ENCODE results near the gene ENDOV. TPM values are rescaled to one million over a fixed set of nuclear protein-coding genes. Genes with fewer than 3 reads are reported as not detected.

The ENDOV gene
- total RNA-seq, 1 donor from 2014 or later = 9.7 TPM

DNA sequence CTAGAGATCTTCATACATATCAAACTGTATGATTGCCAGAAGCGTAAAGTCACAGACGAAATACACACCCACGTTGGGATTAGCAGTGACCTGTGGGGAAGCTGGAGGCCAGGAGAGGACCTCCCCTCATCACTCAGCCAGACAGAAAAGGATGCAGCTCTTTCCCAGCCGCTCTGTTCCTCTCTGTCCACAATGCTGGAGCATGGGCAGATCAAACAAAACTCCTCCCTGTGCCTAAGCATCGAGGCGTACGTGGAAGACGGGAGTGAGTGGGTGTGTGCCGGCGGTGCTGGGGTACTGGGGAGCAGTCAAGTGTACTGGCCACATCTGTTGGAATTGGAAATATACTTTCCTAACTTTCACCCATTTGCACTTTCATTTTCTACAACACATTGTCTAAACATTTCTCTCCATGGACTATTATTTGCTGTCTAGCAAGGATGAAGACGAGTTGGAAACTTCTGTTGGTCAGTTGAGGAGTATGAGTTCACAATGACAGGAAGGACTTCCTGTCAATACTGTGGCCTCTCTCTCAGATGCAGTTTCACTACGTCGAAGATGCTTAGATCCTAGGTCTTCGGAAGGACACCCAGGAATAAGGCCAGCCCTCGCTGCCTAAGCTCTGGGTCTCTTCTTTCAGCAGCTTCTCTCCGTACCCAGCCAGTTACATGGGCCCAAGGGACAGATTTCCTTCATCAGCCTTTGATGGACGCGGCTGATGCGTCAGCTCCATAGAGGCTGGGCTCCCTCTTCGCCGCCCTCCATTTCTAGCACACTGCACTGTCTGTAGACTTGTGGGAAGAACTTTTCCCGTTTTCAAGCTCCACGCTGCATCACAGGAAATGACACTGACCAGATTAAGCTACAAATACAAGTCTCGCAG lies 30.6 kb upstream of the ENDOV start:
- Histone ChIP-seq H4K20me1 (ENCODE audit: low read depth) (no peaks in the 10 kb centered on the region), H3K27me3 (no peaks in the 10 kb centered on the region), H3K4me3 (no peak overlapping the region), H3K79me2 (ENCODE audit: low read depth) (no peaks in the 10 kb centered on the region), H3K4me2 (no peak overlapping the region), H2AFZ (replicated peaks) (no peak overlapping the region), H3K36me3 (no peaks in the 10 kb centered on the region), H3K4me1 (no peaks in the 10 kb centered on the region), H3K9me3 (ENCODE audit: low read depth) (no peaks in the 10 kb centered on the region), H3K9ac (no peak overlapping the region), H3K27ac (no peak overlapping the region), H3F3A (ENCODE audit: low read depth) (no peaks in the 10 kb centered on the region)
- no peaks in the 10 kb centered on the region for H3K9me3 Mint-ChIP-seq
- H3K36me3 Mint-ChIP-seq = peaks cover 18% of the 10 kb centered on the region
- no peaks in the 10 kb centered on the region for H3K27me3 Mint-ChIP-seq (ENCODE audit: insufficient read depth, low read depth)
- no peak for DNase-seq (ENCODE audit: low spot score)
- no peak overlapping the region for H3K27ac Mint-ChIP-seq
- H3K4me1 Mint-ChIP-seq = peaks cover 10% of the 10 kb centered on the region
- TF ChIP-seq EZH2 (IDR thresholded peaks at IDR 0.05) (no peak), EZH2phosphoT487 (IDR thresholded peaks at IDR 0.05) (no peak)
- TF ChIP-seq, protein P1, sequence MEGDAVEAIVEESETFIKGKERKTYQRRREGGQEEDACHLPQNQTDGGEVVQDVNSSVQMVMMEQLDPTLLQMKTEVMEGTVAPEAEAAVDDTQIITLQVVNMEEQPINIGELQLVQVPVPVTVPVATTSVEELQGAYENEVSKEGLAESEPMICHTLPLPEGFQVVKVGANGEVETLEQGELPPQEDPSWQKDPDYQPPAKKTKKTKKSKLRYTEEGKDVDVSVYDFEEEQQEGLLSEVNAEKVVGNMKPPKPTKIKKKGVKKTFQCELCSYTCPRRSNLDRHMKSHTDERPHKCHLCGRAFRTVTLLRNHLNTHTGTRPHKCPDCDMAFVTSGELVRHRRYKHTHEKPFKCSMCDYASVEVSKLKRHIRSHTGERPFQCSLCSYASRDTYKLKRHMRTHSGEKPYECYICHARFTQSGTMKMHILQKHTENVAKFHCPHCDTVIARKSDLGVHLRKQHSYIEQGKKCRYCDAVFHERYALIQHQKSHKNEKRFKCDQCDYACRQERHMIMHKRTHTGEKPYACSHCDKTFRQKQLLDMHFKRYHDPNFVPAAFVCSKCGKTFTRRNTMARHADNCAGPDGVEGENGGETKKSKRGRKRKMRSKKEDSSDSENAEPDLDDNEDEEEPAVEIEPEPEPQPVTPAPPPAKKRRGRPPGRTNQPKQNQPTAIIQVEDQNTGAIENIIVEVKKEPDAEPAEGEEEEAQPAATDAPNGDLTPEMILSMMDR (IDR thresholded peaks at IDR 0.05) = no peak
- no peak overlapping the region for H3K4me3 Mint-ChIP-seq

DNA sequence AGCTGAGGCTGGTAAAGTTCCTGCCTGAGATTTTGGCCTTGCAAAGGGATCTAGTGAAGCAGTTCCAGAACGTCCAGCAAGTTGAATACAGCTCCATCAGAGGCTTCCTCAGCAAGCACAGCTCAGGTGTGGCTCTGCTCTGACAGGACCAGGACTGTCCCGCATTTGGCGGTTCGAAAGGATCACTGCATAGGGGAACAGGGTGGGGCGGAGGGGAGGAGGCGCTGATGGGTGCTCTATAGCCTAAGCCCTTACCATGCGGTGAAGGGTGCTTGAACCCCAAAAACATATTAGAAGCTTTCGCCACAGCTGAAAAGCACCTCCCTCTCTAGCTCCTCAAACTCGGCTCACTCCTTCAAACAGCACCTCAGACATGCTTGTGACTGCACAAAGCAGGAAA lies 29.9 kb upstream of the ENDOV start:
- Histone ChIP-seq H3K27ac (no peak overlapping the region), H3K27me3 (no peaks in the 10 kb centered on the region), H3K9me3 (ENCODE audit: low read depth) (no peaks in the 10 kb centered on the region), H2AFZ (replicated peaks) (no peak overlapping the region), H3F3A (ENCODE audit: low read depth) (no peaks in the 10 kb centered on the region), H3K4me2 (no peak overlapping the region), H3K4me1 (no peaks in the 10 kb centered on the region), H3K79me2 (ENCODE audit: low read depth) (no peaks in the 10 kb centered on the region), H3K36me3 (no peaks in the 10 kb centered on the region), H3K4me3 (no peak overlapping the region), H4K20me1 (ENCODE audit: low read depth) (no peaks in the 10 kb centered on the region), H3K9ac (no peak overlapping the region)
- peaks cover 21% of the 10 kb centered on the region for H3K36me3 Mint-ChIP-seq
- TF ChIP-seq, protein P1 (IDR thresholded peaks at IDR 0.05) = no peak
- no peak for TF ChIP-seq EZH2 (IDR thresholded peaks at IDR 0.05)
- TF ChIP-seq EZH2phosphoT487 (IDR thresholded peaks at IDR 0.05) = no peak
- no peak for DNase-seq (ENCODE audit: low spot score)
- no peaks in the 10 kb centered on the region for H3K9me3 Mint-ChIP-seq
- no peaks in the 10 kb centered on the region for H3K27me3 Mint-ChIP-seq (ENCODE audit: insufficient read depth, low read depth)
- peak overlapping the region; percentile 26 for H3K27ac Mint-ChIP-seq
- H3K4me1 Mint-ChIP-seq = peaks cover 12% of the 10 kb centered on the region
- no peak overlapping the region for H3K4me3 Mint-ChIP-seq

DNA sequence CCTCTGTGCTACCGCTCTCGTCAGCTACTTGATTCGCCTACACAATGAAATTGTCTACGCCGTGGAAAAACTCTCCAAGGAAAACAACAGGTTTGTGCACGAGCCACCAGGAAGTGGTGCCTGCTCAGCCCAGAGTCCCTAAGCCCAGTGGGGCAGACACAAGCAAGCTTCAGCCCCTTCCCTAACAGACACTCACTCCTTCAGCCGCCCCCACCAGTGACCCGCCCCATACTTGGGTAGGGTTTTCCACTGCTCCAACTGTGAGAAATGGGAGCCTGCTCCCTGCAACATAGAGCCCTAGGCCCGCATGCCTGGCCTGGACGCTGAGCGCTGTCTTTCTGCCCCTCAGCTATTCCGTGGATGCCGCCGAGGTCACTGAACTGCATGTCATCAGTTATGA lies 28.6 kb upstream of the ENDOV start:
- H4K20me1 ChIP-seq (ENCODE audit: low read depth) = no peaks in the 10 kb centered on the region
- no peaks in the 10 kb centered on the region for H3K4me1 ChIP-seq
- DNase-seq (ENCODE audit: low spot score) = no peak
- peaks cover 16% of the 10 kb centered on the region for H3K36me3 Mint-ChIP-seq
- no peaks in the 10 kb centered on the region for H3K27me3 Mint-ChIP-seq (ENCODE audit: insufficient read depth, low read depth)
- H3K27ac ChIP-seq = no peak overlapping the region
- no peaks in the 10 kb centered on the region for H3K9me3 Mint-ChIP-seq
- no peak overlapping the region for H3K4me3 Mint-ChIP-seq
- TF ChIP-seq, protein P1 (IDR thresholded peaks at IDR 0.05) = no peak
- no peak for TF ChIP-seq EZH2 (IDR thresholded peaks at IDR 0.05)
- no peak for TF ChIP-seq EZH2phosphoT487 (IDR thresholded peaks at IDR 0.05)
- H3K9ac ChIP-seq = no peak overlapping the region
- no peak overlapping the region for H3K4me2 ChIP-seq
- H3K36me3 ChIP-seq = no peaks in the 10 kb centered on the region
- no peaks in the 10 kb centered on the region for H3K27me3 ChIP-seq
- H2AFZ ChIP-seq (replicated peaks) = no peak overlapping the region
- H3K4me3 ChIP-seq = no peak overlapping the region
- no peaks in the 10 kb centered on the region for H3F3A ChIP-seq (ENCODE audit: low read depth)
- peaks cover 12% of the 10 kb centered on the region for H3K4me1 Mint-ChIP-seq
- H3K79me2 ChIP-seq (ENCODE audit: low read depth) = no peaks in the 10 kb centered on the region
- no peak overlapping the region for H3K27ac Mint-ChIP-seq
- H3K9me3 ChIP-seq (ENCODE audit: low read depth) = no peaks in the 10 kb centered on the region
